Omental fat pad (tissue), 4 donors: ENCODE data around the gene HNRNPUL1. TPM values are rescaled to one million over a fixed set of nuclear protein-coding genes. Genes with fewer than 3 reads are reported as not detected.

Experiments used
- ATAC-seq: fragments of 150-250 bp; one replicate; pipeline ENCODE4 v1.9.1; 2016; ENCODE audit warnings: mild to moderate bottlenecking, moderate library complexity; ENCODE audit not compliant: low FRiP score
- DNase-seq: peaks from one replicate; pipeline ENCODE4 v3.0.0-alpha.2; 2019; ENCODE audit warnings: low spot score
- CTCF ChIP-seq, 3 donors: fragments of 450-650 bp; IDR thresholded peaks; one replicate each; pipeline ENCODE4 v1.5.1; 2016 to 2017; ENCODE audit warnings: antibody characterized with exemption in 3 of 3, mild to moderate bottlenecking in 3 of 3, moderate library complexity in 2 of 3
- total RNA-seq, 4 donors: library from RNA; depleted of rRNA; stranded (reverse); fragments of >200 nt; gene quantifications; one replicate each; pipeline ENCODE4 v1.1.0, GENCODE V29; 2016

Gene HNRNPUL1
- total RNA-seq, 4 donors from 2014 or later: 92.5 to 173 (median 117) TPM

- DNase-seq (no peak), ATAC-seq (peak; percentile 69)
- no peak for TF ChIP-seq CTCF (IDR thresholded peaks at IDR 0.05)
These were observed 59.4 kb downstream of the HNRNPUL1 start for GRCh38 chr19:41323430-41324125.

GRCh38 chr19:41324231-41324702 is 60.1 kb downstream of the HNRNPUL1 start:
- no peak for DNase-seq

GRCh38 chr19:41324921-41325639 is 60.9 kb downstream of the HNRNPUL1 start:
- DNase-seq (no peak), ATAC-seq (peak; percentile 52)

More at GRCh38 chr19:41324231-41324702, 60.1 kb downstream of the HNRNPUL1 start:
- TF ChIP-seq CTCF (IDR thresholded peaks at IDR 0.05): no peak
- ATAC-seq: no peak

GRCh38 chr19:41325640-41325946 is 61.4 kb downstream of the HNRNPUL1 start:
- no peak for TF ChIP-seq CTCF (IDR thresholded peaks at IDR 0.05)
- DNase-seq (no peak), ATAC-seq (no peak)

More at GRCh38 chr19:41324921-41325639, 60.9 kb downstream of the HNRNPUL1 start:
- no peak for TF ChIP-seq CTCF (IDR thresholded peaks at IDR 0.05)

DNA sequence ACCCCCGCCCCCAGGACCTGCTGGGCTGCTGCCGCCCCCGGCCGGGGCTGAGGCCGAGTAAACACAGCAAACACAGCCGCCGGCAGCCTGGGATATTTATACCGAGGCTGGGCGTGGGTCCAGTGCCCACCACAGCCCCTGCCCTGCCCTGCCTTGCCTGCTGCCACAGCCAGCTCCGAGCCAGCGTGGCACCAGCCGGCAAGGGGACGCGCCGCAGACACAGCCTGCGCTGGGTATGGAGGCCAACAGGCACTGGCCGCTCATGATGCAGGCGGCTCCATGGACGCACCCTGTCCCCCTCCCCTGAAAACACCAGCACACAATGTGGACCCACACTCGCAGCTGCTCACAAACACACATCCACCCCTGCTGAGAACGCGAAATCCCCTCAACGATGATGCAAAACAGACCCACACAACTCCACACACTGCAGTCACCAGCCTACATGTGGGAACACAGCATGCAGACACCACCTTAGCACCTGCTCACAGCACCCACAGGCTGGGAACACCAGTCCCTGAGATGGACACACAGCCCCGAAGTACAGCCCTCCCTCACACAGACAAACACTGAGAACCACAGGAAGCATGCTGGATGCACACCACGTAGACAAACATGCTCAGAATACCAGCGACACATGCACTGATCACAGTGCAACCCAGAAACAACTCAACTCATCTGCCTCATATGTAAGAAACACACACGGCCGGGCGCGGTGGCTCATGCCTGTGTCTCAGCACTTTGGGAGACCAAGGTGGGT is 62.0 kb downstream of the HNRNPUL1 start:
- no peak for TF ChIP-seq CTCF (IDR thresholded peaks at IDR 0.05)
- ATAC-seq (no peak), DNase-seq (no peak)

GRCh38 chr19:41327076-41327575 is 63.0 kb downstream of the HNRNPUL1 start:
- DNase-seq (no peak), ATAC-seq (no peak)
- no peak for TF ChIP-seq CTCF (IDR thresholded peaks at IDR 0.05)
